CD4-positive, alpha-beta T cell treated with Interferon alpha-2 for 1 hour (primary cell): ENCODE data around the gene ACACB.
A peak's percentile ranks its signal among the peaks of the same experiment; 100 is the strongest.

Experiments used
- DNase-seq, 2 donors: peaks; one replicate each; pipeline ENCODE4 v3.0.0-alpha.2; 2020 to 2022

ACACB gene

GRCh38 chr12:109115758-109116610 is at the start of gene ACACB:
TSS of gene ACACB (plus strand) at chr12:109116587. CDS start at chr12:109139406, 22,819 bp downstream.
- DNase-seq = no peak

- DNase-seq = no peak
These were observed 46.8 kb upstream of the ACACB start for GRCh38 chr12:109069307-109070271.

- DNase-seq = no peak
These were observed 41.5 kb upstream of the ACACB start for GRCh38 chr12:109074866-109075265.

- DNase-seq = no peak
These were observed 33.6 kb upstream of the ACACB start for GRCh38 chr12:109082751-109083150.

GRCh38 chr12:109084425-109084824 is 32.0 kb upstream of the ACACB start:
- no peak for DNase-seq

- DNase-seq = no peak
These were observed 30.8 kb upstream of the ACACB start for GRCh38 chr12:109085590-109085989.

- DNase-seq = no peak
These were observed 29.1 kb upstream of the ACACB start for GRCh38 chr12:109087250-109087649.

GRCh38 chr12:109088818-109089217 is 27.6 kb upstream of the ACACB start:
- no peak for DNase-seq

GRCh38 chr12:109089683-109090082 is 26.7 kb upstream of the ACACB start:
- DNase-seq = no peak

GRCh38 chr12:109092497-109093021 is 23.8 kb upstream of the ACACB start:
- no peak for DNase-seq

- DNase-seq = peak; percentile 95 to 97
These were observed 23.1 kb upstream of the ACACB start, which contains the start of gene ALKBH2 for GRCh38 chr12:109093022-109093918. TSS of gene ALKBH2 (minus strand) at chr12:109093472. CDS start at chr12:109092786, 686 bp downstream.

GRCh38 chr12:109097140-109097434 is 19.3 kb upstream of the ACACB start:
- DNase-seq = no peak

- peak; percentile 95 to 97 for DNase-seq
These were observed 18.8 kb upstream of the ACACB start, which contains the start of gene UNG for GRCh38 chr12:109097435-109098182. TSS of gene UNG (plus strand) at chr12:109097597. CDS start at chr12:109097680, 83 bp downstream.

GRCh38 chr12:109098183-109098604 is 18.2 kb upstream of the ACACB start:
- no peak for DNase-seq

GRCh38 chr12:109098651-109099050 is 17.7 kb upstream of the ACACB start:
- no peak for DNase-seq

- peak in 1 of 2 donors; percentile 48 for DNase-seq
These were observed 16.9 kb upstream of the ACACB start for GRCh38 chr12:109099431-109100020.

GRCh38 chr12:109100741-109101140 is 15.6 kb upstream of the ACACB start:
- no peak for DNase-seq

- no peak for DNase-seq
These were observed 13.9 kb upstream of the ACACB start for GRCh38 chr12:109102491-109102890.

- no peak for DNase-seq
These were observed 11.2 kb upstream of the ACACB start for GRCh38 chr12:109105176-109105575.

- DNase-seq = no peak
These were observed 6.5 kb upstream of the ACACB start for GRCh38 chr12:109109746-109110350.
